GM18505 (cell line): Measurements from ENCODE around the gene LRRC7.
"Not testable (repeated sequence)": the region's sequence is repeated elsewhere in the genome, so short reads cannot be mapped to it uniquely, and the experiment has no call there.

Source experiments
- ATAC-seq: cut with Tn5 transposase; IDR thresholded peaks from one replicate; pipeline ENCODE4 v1.9.1; 2021; ENCODE audit not compliant: unreplicated experiment
- POLR2A ChIP-seq: IDR thresholded peaks from 4 replicates; pipeline ENCODE4 v1.6.1; 2011; ENCODE audit warnings: borderline replicate concordance; ENCODE audit not compliant: insufficient read depth, insufficient read length; ENCODE audit errors: extremely low read depth

The LRRC7 gene

DNA sequence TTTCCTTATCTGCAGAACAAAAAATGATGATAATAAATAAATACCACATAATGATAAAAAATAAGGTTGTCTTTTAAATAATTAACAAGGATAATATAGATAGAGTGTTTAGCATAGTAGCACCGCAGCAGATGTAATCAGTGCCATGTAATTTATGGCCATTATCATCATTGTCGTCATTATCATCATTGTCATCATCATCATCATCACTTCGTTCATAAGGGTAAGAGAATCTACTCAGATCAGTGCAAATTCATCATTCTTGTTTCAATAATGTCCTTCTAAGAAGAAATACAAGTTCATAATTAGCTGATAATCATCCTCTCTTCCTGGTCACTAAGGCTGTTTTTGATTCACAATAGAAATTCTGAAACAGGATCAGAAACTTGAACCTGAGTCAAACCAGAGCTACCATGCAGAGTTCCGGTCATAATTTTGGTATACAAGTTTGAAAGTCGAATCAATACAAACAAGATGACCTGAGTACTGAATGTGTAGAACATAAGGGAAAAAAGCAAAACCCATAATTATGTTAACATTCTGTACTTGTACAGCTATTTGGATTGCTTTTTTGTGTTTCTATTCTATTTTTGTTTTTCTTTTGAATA, 465.6 kb downstream of the LRRC7 start:
- no peak for TF ChIP-seq POLR2A
- ATAC-seq, result peak; percentile 70

DNA sequence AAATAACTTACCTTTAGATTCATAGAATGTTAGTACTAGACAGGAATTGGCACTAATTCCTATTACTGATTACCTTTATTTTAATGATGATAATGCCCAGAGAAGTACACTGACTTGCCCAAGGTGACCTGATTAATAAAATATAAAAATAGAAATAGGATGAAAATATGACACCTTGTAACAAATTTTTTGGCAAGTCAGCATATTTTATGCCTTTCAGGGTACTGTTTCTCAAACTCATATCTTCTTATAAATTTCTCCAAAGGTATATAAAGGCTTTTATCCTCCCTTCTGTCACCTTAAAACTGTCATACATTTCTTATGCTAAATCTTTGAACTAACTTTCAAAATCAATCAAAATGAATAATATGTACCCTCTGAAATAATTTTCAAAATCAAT, 466.2 kb downstream of the LRRC7 start:
- TF ChIP-seq POLR2A, result no peak
- no peak for ATAC-seq

DNA sequence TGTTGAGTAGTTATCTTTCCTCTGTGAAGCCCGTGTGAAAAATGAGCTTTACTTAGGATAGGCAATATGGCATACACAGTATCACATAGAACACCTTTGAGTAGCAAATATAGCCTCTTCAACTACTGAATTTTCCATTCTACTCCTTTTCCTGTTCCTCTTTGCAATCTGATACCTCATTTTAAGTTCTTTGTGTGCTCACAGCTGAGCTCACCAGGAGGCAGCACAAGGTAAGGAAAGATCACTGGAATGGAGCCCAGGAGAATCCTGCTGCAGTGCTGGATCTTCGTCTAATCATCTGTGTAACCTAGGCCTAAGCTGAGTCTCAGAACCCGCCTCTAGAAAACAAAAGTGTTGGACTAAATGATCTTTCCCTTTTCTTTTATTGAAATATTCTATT, 466.7 kb downstream of the LRRC7 start:
- ATAC-seq, result no peak
- no peak for TF ChIP-seq POLR2A

DNA sequence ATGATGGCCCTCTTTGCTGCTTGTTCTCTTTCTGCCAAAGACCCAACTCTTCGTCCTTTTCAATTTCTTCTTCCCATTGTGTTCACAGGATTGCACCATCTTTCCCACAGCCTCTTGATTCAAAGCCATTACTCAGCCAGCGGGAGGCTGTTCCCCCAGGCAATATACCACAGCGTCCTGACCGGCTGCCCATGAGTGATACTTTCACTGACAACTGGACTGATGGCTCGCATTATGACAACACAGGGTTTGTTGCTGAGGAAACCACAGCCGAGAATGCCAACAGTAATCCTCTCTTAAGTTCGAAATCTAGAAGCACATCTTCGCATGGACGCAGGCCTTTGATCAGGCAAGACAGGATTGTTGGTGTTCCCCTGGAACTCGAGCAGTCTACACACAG, 470.3 kb downstream of the LRRC7 start:
- no peak for ATAC-seq

DNA sequence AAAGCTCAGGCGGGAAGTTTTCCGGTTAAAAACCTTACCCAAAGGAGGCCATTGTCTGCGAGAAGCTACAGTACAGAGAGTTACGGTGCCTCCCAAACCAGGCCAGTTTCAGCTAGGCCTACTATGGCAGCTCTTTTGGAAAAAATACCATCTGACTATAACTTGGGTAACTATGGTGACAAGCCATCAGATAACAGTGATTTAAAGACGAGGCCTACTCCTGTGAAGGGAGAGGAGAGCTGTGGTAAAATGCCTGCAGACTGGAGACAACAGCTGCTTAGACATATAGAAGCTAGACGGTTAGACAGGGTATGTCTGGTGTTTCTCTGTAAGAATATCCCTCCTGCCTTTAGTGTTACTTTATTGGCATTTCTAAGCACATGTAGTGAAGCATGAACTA, 471.8 kb downstream of the LRRC7 start:
- no peak for ATAC-seq
- TF ChIP-seq POLR2A, result no peak

More for the DNA sequence above, 470.3 kb downstream of the LRRC7 start:
- no peak for TF ChIP-seq POLR2A

DNA sequence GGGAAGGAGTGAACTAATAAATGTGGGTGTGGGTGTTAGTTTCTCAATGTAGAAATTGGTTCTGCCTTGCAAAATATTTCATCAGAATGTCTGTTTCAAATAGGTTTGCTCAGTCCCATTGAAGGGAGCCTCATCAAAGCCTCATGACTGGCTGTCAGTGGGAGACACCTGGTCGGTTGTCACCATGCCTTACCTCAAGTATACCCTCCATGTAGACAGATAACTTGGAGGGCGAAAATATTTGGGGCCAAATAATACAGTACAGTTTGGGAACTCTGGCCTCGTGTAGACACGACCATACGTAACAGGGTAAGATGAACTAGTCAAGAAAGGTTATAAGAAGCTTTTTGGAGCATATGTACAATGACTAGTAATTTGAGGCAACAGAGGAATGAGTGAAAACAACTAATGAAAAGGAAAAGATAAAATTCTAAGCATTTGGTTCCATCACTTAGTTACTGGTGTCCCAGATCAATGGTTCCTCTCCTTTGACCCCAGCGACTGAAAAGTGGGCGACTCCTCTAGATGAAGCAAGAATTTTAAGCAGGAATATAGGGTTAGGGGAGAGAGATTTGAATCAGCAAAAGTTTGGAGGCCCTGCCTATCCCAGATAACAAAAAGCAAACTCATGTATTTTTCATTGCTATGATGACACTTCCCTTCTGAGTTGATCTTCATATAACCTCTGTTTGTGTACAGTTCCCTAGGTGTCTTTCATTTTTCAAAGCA, 473.8 kb downstream of the LRRC7 start:
- ATAC-seq, result no peak
- TF ChIP-seq POLR2A, result no peak

DNA sequence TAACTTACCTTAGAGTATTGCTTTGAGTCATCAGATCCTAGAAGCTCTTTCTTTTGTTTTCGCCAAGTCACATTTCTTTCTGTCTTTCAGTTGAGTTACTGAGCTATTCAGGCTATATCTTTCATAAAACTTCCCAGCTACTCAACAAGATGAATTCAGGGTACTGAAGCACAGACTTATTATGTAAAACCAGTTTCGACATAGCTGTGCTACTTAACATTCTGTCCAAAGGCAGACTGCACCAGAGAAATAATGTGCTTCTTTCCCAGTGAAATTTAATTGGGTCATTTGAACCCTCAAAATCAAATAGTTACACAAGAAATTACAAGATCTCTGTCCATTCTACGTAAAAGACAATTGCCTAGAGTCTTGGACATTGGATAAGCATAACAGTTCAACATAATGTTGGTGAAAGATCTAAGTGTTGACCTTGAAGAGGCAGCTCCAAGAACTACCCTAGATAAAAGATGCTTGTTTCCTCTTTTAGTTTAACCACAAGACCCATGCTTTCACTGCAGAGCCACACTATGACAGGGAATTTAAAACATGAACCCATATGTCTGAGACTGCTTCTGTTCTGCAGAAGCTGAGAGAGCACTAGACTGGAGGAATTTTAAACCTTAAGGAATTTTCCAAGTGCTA, 474.5 kb downstream of the LRRC7 start:
- peak; percentile 65 for ATAC-seq
- no peak for TF ChIP-seq POLR2A

DNA sequence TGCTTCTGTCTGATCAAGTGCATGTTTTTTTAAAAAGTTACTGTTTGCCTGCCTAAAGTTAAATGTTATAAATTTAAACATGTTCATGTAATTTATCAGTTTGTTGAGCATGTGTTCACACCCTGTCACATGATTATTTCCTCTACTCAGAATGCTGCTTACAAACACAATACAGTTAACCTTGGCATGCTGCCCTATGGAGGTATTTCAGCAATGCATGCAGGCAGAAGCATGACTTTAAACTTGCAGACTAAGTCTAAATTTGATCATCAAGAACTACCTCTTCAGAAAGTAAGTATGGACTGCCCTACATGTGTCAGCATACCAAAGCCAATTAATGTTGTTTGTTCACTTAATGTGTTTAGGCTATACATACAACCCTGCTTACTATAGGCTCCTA, 476.1 kb downstream of the LRRC7 start:
- no peak for TF ChIP-seq POLR2A
- ATAC-seq, result no peak

DNA sequence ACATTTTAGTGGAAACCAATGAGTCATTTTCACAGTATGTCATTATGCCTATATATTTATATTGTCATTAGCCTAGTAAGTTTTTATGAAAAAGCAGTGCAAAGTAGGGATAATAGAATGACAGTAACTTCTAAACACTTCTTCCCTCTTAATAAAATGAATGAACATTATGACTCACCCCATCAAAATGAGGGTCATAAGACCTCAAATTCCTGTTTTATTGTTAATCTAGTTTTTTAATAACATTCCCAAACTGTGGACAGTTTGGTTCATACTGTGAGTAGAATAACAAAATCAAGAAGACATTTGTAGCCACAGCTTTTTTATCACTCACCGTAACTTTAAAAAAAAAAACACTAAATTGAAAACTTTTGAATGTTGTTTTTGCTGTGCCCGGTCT, 477.1 kb downstream of the LRRC7 start:
- ATAC-seq, result no peak
- no peak for TF ChIP-seq POLR2A

DNA sequence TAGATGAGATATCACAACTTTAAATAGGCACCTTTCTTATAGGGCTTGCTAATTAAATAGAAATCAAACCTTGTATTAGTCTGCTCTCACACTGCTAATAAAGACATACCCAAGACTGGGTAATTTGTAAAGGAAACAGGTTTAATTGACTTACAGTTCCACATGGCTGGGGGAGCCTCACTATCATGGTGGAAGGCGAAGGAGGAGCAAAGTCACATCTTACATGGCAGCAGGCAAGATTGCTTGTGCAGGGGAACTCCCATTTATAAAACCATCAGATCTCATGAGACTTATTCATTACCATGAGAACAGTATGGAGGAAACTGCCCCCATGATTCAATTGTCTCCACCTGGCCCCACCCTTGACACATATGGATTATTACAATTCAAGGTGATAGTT, 477.9 kb downstream of the LRRC7 start:
- ATAC-seq, result not testable (repeated sequence)

DNA sequence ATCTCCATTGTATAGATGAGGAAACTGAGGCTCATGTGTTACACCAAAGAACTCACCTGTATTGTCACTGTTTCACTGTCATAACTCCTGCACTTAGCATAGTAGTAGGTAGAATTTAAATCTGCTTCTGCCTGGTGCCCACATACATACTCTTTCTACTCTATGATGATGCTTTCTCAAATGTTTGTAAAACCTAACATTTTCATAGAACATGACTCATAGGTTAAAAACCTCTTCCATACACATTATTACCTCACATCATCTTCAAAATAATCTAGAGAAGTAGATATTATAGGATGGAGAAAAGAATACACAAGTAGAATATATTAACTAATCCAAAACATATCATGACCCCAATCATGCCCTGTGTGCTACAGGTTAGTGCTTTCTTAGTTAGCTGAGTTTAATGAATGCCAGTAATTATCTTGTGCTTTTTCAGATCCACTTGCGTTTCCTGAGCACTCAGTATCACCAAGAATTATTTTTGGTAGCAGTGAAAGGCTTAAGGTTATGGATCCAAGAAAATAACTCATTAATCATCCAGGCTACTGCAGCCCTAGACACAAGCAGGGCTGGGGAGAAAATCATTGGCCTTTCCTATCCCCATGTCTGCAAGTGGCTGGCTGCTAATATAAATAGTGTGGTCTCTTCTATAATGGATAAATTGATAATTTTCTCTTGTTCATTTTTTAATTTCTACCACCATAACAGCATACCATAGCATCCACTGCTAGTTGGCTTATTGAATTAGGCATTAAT, 480.8 kb downstream of the LRRC7 start:
- TF ChIP-seq POLR2A, result no peak
- no peak for ATAC-seq

DNA sequence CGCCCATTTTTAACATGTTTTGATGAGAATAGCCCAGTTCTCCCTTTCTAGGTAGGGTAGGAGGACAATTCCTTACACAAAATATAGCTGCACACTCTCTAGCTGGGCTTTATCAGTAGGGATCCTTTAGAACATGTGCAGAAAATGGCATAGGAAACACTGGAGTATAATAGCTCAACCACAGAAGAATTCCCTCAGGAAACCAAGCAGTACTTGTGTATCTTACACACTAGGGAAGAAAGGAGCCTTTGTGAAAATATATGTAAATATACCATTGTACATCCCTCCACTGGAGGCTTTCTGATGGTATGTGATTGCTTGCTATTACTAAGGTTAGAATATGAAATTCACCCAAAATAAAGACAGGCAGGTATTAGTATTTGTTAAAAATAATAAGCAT, 484.2 kb downstream of the LRRC7 start:
- no peak for ATAC-seq

DNA sequence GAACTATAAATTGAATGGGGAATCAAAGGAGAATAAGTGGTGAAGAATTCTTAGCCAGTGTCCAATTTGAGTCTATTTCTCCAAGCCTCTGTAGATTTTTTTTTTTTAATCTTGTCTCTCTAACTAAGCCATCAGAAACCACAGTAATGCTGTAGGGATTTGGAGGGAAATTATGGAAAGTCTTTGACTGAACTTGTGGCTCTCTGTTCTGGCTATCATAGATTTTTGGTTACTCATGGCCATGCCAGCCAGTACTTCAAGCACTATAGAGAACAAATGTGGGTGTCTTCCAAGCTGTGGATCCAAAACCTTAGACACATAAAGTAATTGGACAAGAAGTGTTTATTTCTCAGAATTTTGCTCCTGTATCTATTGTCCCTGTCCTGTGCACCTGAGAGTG, 489.8 kb downstream of the LRRC7 start:
- ATAC-seq, result no peak
- no peak for TF ChIP-seq POLR2A

More for the DNA sequence above, 484.2 kb downstream of the LRRC7 start:
- TF ChIP-seq POLR2A, result no peak
